ENCODE data around the gene AUTS2. TPM values are rescaled to one million over a fixed set of nuclear protein-coding genes. Genes with fewer than 3 reads are reported as not detected.

AUTS2 gene
- total RNA-seq, 1 experiment from 2014 or later, result 2.5 TPM

- no peaks in the 10 kb centered on the region for H3K9me3 ChIP-seq (ENCODE audit: control insufficient read depth, insufficient read depth, low read depth, low read length)
- no peak for ATAC-seq
- 0 out of 2 replicates have a peak, but pooled peaks cover 4% of the 10 kb centered on the region for H3K4me1 ChIP-seq (ENCODE audit: control insufficient read depth, insufficient read depth, low read length)
- H3K36me3 ChIP-seq (ENCODE audit: control insufficient read depth, insufficient read depth, low read length), result no peaks in the 10 kb centered on the region
- TF ChIP-seq SIN3A (IDR thresholded peaks at IDR 0.05; ENCODE audit: borderline replicate concordance, insufficient read depth, low read depth, low read length) (no peak), REST (IDR thresholded peaks at IDR 0.05; ENCODE audit: insufficient read depth in 1 of 2, low read depth in 2 of 2, low read length in 1 of 2) (no peak), CTCF (IDR thresholded peaks at IDR 0.05) (no peak), TCF7L2 (IDR thresholded peaks at IDR 0.05; ENCODE audit: low read depth, low read length) (no peak), POLR2AphosphoS5 (IDR thresholded peaks at IDR 0.05; ENCODE audit: low read depth, low read length) (no peak)
- in situ Hi-C loops (cut with HindIII; ENCODE audit: low pct_unique_long_range_greater_than_20kb, low sequenced_read_pairs) (no loop called here), intact Hi-C loops (cut with micrococcal nuclease; ENCODE audit: unreplicated experiment) (loop anchor here (10.0 kb wide), 1 partner anchor 95 kb away; no protein-coding TSS in a partner anchor)
- ChIA-PET CTCF (no interaction called here), POLR2A (no interaction called here)
- no TSS peak for BruUV-seq (replicated peaks)
- H3K27ac ChIP-seq (ENCODE audit: low read length), result no peak overlapping the region
- H3K27me3 ChIP-seq (ENCODE audit: control insufficient read depth, insufficient read depth, low read length), result peaks cover 21% of the 10 kb centered on the region
- no peak for DNase-seq (ENCODE audit: low read depth, low spot score)
- H3K4me3 ChIP-seq (ENCODE audit: low read depth in 2 of 2, low read length in 2 of 2), result no peak overlapping the region
Measured at GRCh38 chr7:70599446-70600190, 1001.3 kb downstream of the AUTS2 start.

- no peak for ATAC-seq
- POLR2A ChIA-PET, result no interaction called here
- BruUV-seq (replicated peaks), result no TSS peak
Measured at GRCh38 chr7:70600993-70601392, 1002.7 kb downstream of the AUTS2 start.

GRCh38 chr7:70602117-70602516, 1003.8 kb downstream of the AUTS2 start:
- no peak overlapping the region for H3K4me3 ChIP-seq (ENCODE audit: low read depth in 2 of 2, low read length in 2 of 2)
- H3K9me3 ChIP-seq (ENCODE audit: control insufficient read depth, insufficient read depth, low read depth, low read length), result no peaks in the 10 kb centered on the region; the same call in 1 of the 2 replicates
- intact Hi-C loops (cut with micrococcal nuclease; ENCODE audit: unreplicated experiment), result no loop called here
- no peaks in the 10 kb centered on the region for H3K36me3 ChIP-seq (ENCODE audit: control insufficient read depth, insufficient read depth, low read length)
- no TSS peak for BruUV-seq (replicated peaks)
- DNase-seq (ENCODE audit: low read depth, low spot score) (no peak), ATAC-seq (no peak)
- no peaks in the 10 kb centered on the region for H3K4me1 ChIP-seq (ENCODE audit: control insufficient read depth, insufficient read depth, low read length)
- ChIA-PET POLR2A (no interaction called here), CTCF (no interaction called here)
- H3K27me3 ChIP-seq (ENCODE audit: control insufficient read depth, insufficient read depth, low read length), result peaks cover 11% of the 10 kb centered on the region
- TF ChIP-seq SIN3A (IDR thresholded peaks at IDR 0.05; ENCODE audit: borderline replicate concordance, insufficient read depth, low read depth, low read length) (no peak), REST (IDR thresholded peaks at IDR 0.05; ENCODE audit: insufficient read depth in 1 of 2, low read depth in 2 of 2, low read length in 1 of 2) (no peak), POLR2AphosphoS5 (IDR thresholded peaks at IDR 0.05; ENCODE audit: low read depth, low read length) (no peak), TCF7L2 (IDR thresholded peaks at IDR 0.05; ENCODE audit: low read depth, low read length) (no peak), CTCF (IDR thresholded peaks at IDR 0.05) (no peak)
- no peak overlapping the region for H3K27ac ChIP-seq (ENCODE audit: low read length)
- in situ Hi-C loops (cut with HindIII; ENCODE audit: low pct_unique_long_range_greater_than_20kb, low sequenced_read_pairs), result no loop called here

More at GRCh38 chr7:70600993-70601392, 1002.7 kb downstream of the AUTS2 start:
- H3K27me3 ChIP-seq (ENCODE audit: control insufficient read depth, insufficient read depth, low read length), result peaks cover 18% of the 10 kb centered on the region
- no peak overlapping the region for H3K4me3 ChIP-seq (ENCODE audit: low read depth in 2 of 2, low read length in 2 of 2)
- intact Hi-C loops (cut with micrococcal nuclease; ENCODE audit: unreplicated experiment), result no loop called here
- CTCF ChIA-PET, result no interaction called here
- H3K4me1 ChIP-seq (ENCODE audit: control insufficient read depth, insufficient read depth, low read length), result 0 out of 2 replicates have a peak, but pooled peaks cover 4% of the 10 kb centered on the region
- H3K36me3 ChIP-seq (ENCODE audit: control insufficient read depth, insufficient read depth, low read length), result no peaks in the 10 kb centered on the region
- in situ Hi-C loops (cut with HindIII; ENCODE audit: low pct_unique_long_range_greater_than_20kb, low sequenced_read_pairs), result no loop called here
- H3K9me3 ChIP-seq (ENCODE audit: control insufficient read depth, insufficient read depth, low read depth, low read length), result no peaks in the 10 kb centered on the region; the same call in 1 of the 2 replicates
- DNase-seq (ENCODE audit: low read depth, low spot score), result no peak
- no peak for TF ChIP-seq TCF7L2 (IDR thresholded peaks at IDR 0.05; ENCODE audit: low read depth, low read length)
- H3K27ac ChIP-seq (ENCODE audit: low read length), result no peak overlapping the region

All from Panc1 (cell line).